ENCODE measurements around the gene NUFIP1. TPM values are rescaled to one million over a fixed set of nuclear protein-coding genes. Genes with fewer than 3 reads are reported as not detected.

Gene NUFIP1
- total RNA-seq, 4 donors from 2014 or later = 3.4 to 5.3 (median 4.5) TPM

DNA sequence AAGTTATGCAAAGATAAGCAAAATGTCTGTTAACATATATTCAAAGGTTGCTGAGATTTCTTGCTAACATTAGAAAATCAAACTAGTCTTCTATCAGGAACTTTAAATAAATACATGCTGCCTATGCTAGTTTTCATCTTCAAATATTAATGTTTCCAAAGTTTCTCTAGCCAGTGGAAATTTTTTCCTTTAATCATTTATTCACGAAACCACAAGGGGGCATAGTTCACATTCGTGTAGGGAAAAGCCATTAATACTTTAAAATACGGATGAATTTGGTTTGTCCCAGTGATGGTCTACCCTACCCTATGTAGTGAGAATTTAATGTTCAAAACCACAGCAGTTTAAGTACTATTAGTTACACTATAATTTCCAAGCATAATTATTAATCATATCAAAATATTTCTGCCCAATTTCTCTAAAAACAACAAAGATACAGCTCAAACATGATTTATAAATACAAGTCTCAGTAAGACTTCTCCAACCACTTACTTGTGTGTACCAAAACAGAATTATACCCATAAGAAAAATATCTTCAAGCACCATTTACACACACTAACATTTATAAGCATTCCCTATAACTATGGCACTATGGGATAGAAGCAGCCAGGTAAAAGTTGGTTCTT, 16.2 kb downstream of the NUFIP1 start:
- no peak for DNase-seq
- in situ Hi-C loops (cut with MboI; ENCODE audit: low sequenced_read_pairs in 4 of 4) = loop anchor here (10.0 to 25.0 kb wide), 4 partner anchors 386 to 1068 kb away; partner anchors contain the start of gene TSC22D1 (in 2 of the 4)

DNA sequence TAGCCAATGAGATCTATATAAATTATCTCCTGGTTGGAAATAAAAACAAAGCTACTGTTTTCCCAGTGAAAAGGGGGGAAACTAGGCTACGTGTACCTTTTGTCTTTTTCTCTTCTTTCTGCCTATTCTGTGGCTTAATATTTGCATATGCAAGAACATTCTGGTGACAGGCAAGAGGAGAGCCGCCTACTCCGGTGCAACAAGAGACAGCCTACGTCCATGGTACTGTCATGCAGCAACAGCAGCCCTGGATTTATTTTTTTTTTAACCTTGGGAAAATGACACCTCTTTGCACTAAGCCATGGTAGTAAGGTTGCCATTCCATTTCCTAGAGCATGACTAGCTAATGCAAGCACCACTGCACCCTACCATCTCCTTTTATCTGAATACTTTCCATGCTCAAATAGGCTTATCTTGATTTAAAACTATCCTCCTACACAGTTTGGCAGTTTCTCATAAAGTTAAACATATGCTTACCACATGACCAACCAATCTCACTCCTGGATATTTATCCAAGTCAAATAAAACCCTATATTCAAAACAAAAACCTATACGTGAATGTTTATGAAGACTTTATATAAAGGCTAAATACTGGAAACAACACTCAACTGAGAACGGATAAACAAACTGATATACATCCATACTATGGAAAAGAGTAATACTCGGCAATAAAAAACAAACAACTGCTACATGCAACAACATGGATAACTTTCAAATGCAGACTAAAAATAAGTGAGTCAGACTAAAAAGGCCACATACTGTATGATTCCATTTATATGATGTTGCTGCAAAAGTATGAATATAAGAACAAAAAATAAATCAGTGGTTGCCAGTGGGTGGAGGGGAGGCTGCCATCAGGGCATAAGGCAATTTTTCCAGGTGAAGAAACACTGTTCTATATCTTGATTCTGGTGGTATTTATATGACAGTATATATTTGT, 17.3 kb downstream of the NUFIP1 start:
- Histone ChIP-seq H3K4me3 (no peak overlapping the region), H3K27ac (peak overlapping the region; percentile 40 to 81 (median 79)), H3K27me3 (no peaks in the 10 kb centered on the region), H3K36me3 (peaks cover 0 to 2% of the 10 kb centered on the region in 2 donors), H3K9me3 (no peaks in the 10 kb centered on the region), H3K4me1 (peaks cover 37 to 51% of the 10 kb centered on the region in 2 donors)
- TF ChIP-seq, protein P1, sequence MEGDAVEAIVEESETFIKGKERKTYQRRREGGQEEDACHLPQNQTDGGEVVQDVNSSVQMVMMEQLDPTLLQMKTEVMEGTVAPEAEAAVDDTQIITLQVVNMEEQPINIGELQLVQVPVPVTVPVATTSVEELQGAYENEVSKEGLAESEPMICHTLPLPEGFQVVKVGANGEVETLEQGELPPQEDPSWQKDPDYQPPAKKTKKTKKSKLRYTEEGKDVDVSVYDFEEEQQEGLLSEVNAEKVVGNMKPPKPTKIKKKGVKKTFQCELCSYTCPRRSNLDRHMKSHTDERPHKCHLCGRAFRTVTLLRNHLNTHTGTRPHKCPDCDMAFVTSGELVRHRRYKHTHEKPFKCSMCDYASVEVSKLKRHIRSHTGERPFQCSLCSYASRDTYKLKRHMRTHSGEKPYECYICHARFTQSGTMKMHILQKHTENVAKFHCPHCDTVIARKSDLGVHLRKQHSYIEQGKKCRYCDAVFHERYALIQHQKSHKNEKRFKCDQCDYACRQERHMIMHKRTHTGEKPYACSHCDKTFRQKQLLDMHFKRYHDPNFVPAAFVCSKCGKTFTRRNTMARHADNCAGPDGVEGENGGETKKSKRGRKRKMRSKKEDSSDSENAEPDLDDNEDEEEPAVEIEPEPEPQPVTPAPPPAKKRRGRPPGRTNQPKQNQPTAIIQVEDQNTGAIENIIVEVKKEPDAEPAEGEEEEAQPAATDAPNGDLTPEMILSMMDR (IDR thresholded peaks at IDR 0.05 in 4 of 5, conservative IDR thresholded peaks at IDR 0.05 in 1 of 5) = no peak
- no peak for TF ChIP-seq POLR2A (IDR thresholded peaks at IDR 0.05)
- ATAC-seq = peak; percentile 53 to 70
- intact Hi-C loops (cut with DNase I; ENCODE audit: low total_unique reads) (loop anchor here (5.0 kb wide), 2 partner anchors 210 to 1065 kb away; no protein-coding TSS in a partner anchor), in situ Hi-C loops (cut with MboI; ENCODE audit: low sequenced_read_pairs in 4 of 4) (loop anchor here (10.0 to 25.0 kb wide), 4 partner anchors 385 to 1067 kb away; partner anchors contain the start of gene TSC22D1 (in 2 of the 4))
- peak in 1 of 2 donors; percentile 49 for DNase-seq

More for the DNA sequence above, 16.2 kb downstream of the NUFIP1 start:
- Histone ChIP-seq H3K4me1 (peaks cover 26 to 41% of the 10 kb centered on the region in 2 donors), H3K4me3 (no peak overlapping the region), H3K27me3 (no peaks in the 10 kb centered on the region), H3K36me3 (peaks cover 0 to 12% of the 10 kb centered on the region in 2 donors), H3K27ac (peak overlapping the region in 2 of 4 donors; percentile 78 to 81), H3K9me3 (no peaks in the 10 kb centered on the region)
- no peak for ATAC-seq
- intact Hi-C loops (cut with DNase I; ENCODE audit: low total_unique reads) = loop anchor here (5.0 kb wide), 2 partner anchors 211 to 1066 kb away; no protein-coding TSS in a partner anchor
- TF ChIP-seq POLR2A (IDR thresholded peaks at IDR 0.05) = no peak
- TF ChIP-seq, protein P1 (IDR thresholded peaks at IDR 0.05 in 4 of 5, conservative IDR thresholded peaks at IDR 0.05 in 1 of 5) = peak in 4 of 5 experiments; percentile 37 to 66 (median 48)

DNA sequence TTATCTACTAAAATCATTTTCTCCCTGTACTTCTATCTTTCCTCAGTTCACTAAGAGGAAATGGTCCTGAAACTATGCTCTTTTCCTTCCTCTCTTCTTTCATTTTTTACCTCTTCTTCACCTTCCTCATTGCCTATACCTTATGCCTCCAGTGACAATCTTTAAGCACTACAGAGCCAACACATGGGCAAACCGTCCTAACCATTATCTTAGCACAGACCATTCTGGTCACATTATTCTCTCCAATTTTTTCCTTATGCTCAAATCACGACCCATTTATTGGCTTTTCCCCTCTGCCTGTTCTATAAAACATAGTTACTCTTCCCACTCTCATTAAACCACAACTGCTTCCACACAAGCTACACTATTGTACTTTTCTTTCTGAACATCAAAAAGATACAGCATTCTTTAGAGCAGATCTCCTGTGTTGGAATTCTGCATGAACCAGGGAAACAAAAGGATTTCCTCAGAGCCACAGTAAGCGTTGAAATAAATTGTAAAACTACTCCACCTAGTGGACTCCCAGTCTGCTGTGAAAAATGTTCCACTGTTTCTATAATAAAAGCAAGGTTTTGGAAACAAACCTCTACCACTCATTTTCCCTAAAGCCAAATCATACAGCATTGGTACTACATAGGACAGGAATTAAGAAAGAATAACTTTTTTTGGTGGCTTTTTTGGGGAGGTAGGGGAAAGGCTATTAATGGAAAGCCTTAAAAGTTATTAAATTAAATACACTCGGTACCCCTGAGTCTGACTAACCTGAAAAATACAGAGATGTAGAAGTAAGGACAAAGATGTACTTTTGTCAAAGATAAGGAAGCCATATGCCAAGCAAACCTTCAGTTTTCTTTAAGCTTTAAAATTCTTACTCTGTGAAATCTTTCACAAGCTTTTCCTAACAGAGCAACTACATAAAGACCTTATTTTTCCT, 19.5 kb downstream of the NUFIP1 start:
- peaks cover 0 to 10% of the 10 kb centered on the region in 2 donors for H3K36me3 ChIP-seq
- no peaks in the 10 kb centered on the region for H3K27me3 ChIP-seq
- peak overlapping the region; percentile 60 to 81 (median 79) for H3K27ac ChIP-seq
- TF ChIP-seq, protein P1 (IDR thresholded peaks at IDR 0.05 in 4 of 5, conservative IDR thresholded peaks at IDR 0.05 in 1 of 5) = peak; percentile 78 to 92 (median 82)
- no peak for TF ChIP-seq POLR2A (IDR thresholded peaks at IDR 0.05)
- DNase-seq = no peak
- H3K4me1 ChIP-seq = peaks cover 37 to 51% of the 10 kb centered on the region in 2 donors
- no peaks in the 10 kb centered on the region for H3K9me3 ChIP-seq
- no peak overlapping the region for H3K4me3 ChIP-seq
- intact Hi-C loops (cut with DNase I; ENCODE audit: low total_unique reads) (loop anchor here (1.0 to 5.0 kb wide), 5 partner anchors 68 to 1063 kb away; no protein-coding TSS in a partner anchor), in situ Hi-C loops (cut with MboI; ENCODE audit: low sequenced_read_pairs in 4 of 4) (loop anchor here (5.0 to 25.0 kb wide), 5 partner anchors 383 to 1065 kb away; partner anchors contain the start of gene TSC22D1 (in 2 of the 4))
- peak; percentile 64 to 69 for ATAC-seq
